Thymus (tissue), 11 donors: ENCODE measurements around the gene ZC2HC1B. TPM values are rescaled to one million over a fixed set of nuclear protein-coding genes. Genes with fewer than 3 reads are reported as not detected.

Experiments used
- DNase-seq, 9 donors: peaks; one replicate each; pipeline ENCODE4 v3.0.0-alpha.2; 2013; ENCODE audit warnings: low spot score in 9 of 9, low read depth in 6 of 9, missing footprints in 1 of 9
- H3K27ac ChIP-seq, 2 donors: one replicate each; pipeline ENCODE4 v1.5.1; 2013; ENCODE audit warnings: control low read depth in 1 of 2, low read depth in 1 of 2, low read length in 1 of 2, mild to moderate bottlenecking in 1 of 2, moderate library complexity in 1 of 2
- H3K27me3 ChIP-seq, 2 donors: one replicate each; pipeline ENCODE4 v1.5.1; 2013; ENCODE audit warnings: low read length in 1 of 2; ENCODE audit not compliant: control insufficient read depth in 2 of 2, insufficient read depth in 1 of 2
- H3K36me3 ChIP-seq, 2 donors: one replicate each; pipeline ENCODE4 v1.5.1; 2013; ENCODE audit warnings: low read length in 1 of 2, mild to moderate bottlenecking in 1 of 2, moderate library complexity in 1 of 2; ENCODE audit not compliant: control insufficient read depth in 2 of 2, insufficient read depth in 2 of 2
- H3K4me1 ChIP-seq, 2 donors: one replicate each; pipeline ENCODE4 v1.5.1; 2013; ENCODE audit warnings: low read length in 2 of 2; ENCODE audit not compliant: control insufficient read depth in 2 of 2, insufficient read depth in 2 of 2
- H3K4me3 ChIP-seq, 2 donors: one replicate each; pipeline ENCODE4 v1.5.1; 2013; ENCODE audit warnings: low read length in 2 of 2, control low read depth in 1 of 2, mild to moderate bottlenecking in 1 of 2
- H3K9me3 ChIP-seq, 2 donors: one replicate each; pipeline ENCODE4 v1.5.1; 2013; ENCODE audit warnings: low read length in 1 of 2, mild to moderate bottlenecking in 1 of 2; ENCODE audit not compliant: control insufficient read depth in 2 of 2, insufficient read depth in 1 of 2
- WGBS: extraction: QIAGEN DNeasy Blood & Tissue Kit; methylation state at CpG from one replicate; pipeline ENCODE4 v1.1.7; 2013; 5-methylcytosine and 5-hydroxymethylcytosine counted together
- polyA plus RNA-seq: library from polyadenylated mRNA; stranded (reverse); fragments of 200-250 nt; gene quantifications from one replicate; pipeline ENCODE4 v1.2.3, GENCODE V29; 2013
- total RNA-seq: library from RNA; stranded (reverse); fragments of 120-200 nt; gene quantifications from one replicate; pipeline ENCODE4 v1.2.4, GENCODE V29; 2013
- donor health status: healthy.

Gene ZC2HC1B
- total and polyA plus RNA-seq, 2 donors: 0.21 TPM; not detected in 1

GRCh38 chr6:143961886-143962878 lies 97.9 kb downstream of the ZC2HC1B start:
- no peak overlapping the region for H3K4me3 ChIP-seq
- DNase-seq: no peak
- H3K4me1 ChIP-seq: no peaks in the 10 kb centered on the region
- H3K36me3 ChIP-seq: no peaks in the 10 kb centered on the region
- WGBS: 95% methylated on average over 12 of the region's 12 CpGs
- no peaks in the 10 kb centered on the region for H3K9me3 ChIP-seq
- no peak overlapping the region for H3K27ac ChIP-seq
- H3K27me3 ChIP-seq: no peaks in the 10 kb centered on the region

- WGBS: 89% methylated on average over 7 of the region's 7 CpGs
These were observed 99.1 kb downstream of the ZC2HC1B start for GRCh38 chr6:143963158-143963919.

DNA sequence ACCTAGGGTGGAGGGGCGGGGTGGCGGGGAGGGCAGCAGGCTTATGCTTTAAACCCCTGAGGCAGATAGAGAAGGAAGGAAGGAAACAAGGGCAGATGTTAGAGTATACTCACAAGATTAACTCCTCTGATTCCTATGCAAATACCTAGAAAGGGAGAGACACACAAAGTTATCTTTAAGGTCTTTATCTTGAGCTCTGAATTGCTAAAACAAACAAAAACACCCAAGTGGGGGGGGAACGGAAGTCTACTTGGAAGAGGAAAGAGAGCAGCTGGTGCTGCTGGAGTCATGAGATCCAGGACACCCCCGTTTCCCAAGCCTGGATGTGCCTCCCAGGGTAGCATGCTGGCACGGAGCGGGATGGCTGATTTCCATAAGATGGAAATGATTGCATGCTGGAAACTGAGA lies 100.4 kb downstream of the ZC2HC1B start:
- no peak overlapping the region for H3K27ac ChIP-seq
- H3K36me3 ChIP-seq: no peaks in the 10 kb centered on the region
- H3K4me3 ChIP-seq: no peak overlapping the region
- WGBS: 96% methylated on average over 6 of the region's 6 CpGs
- H3K9me3 ChIP-seq: no peaks in the 10 kb centered on the region
- H3K27me3 ChIP-seq: no peaks in the 10 kb centered on the region
- H3K4me1 ChIP-seq: peaks cover 0 to 3% of the 10 kb centered on the region in 2 donors
- no peak for DNase-seq

More at GRCh38 chr6:143963158-143963919, 99.1 kb downstream of the ZC2HC1B start:
- no peak overlapping the region for H3K4me3 ChIP-seq
- H3K36me3 ChIP-seq: no peaks in the 10 kb centered on the region
- DNase-seq: no peak
- H3K27me3 ChIP-seq: no peaks in the 10 kb centered on the region
- H3K9me3 ChIP-seq: no peaks in the 10 kb centered on the region
- H3K4me1 ChIP-seq: no peaks in the 10 kb centered on the region
- no peak overlapping the region for H3K27ac ChIP-seq

- H3K27me3 ChIP-seq: no peaks in the 10 kb centered on the region
- 88% methylated on average over 6 of the region's 6 CpGs for WGBS
- no peaks in the 10 kb centered on the region for H3K36me3 ChIP-seq
- no peak overlapping the region for H3K4me3 ChIP-seq
- H3K9me3 ChIP-seq: no peaks in the 10 kb centered on the region
- DNase-seq: no peak
- no peak overlapping the region for H3K27ac ChIP-seq
- H3K4me1 ChIP-seq: peaks cover 0 to 3% of the 10 kb centered on the region in 2 donors
These were observed 101.4 kb downstream of the ZC2HC1B start for GRCh38 chr6:143965503-143966171.

DNA sequence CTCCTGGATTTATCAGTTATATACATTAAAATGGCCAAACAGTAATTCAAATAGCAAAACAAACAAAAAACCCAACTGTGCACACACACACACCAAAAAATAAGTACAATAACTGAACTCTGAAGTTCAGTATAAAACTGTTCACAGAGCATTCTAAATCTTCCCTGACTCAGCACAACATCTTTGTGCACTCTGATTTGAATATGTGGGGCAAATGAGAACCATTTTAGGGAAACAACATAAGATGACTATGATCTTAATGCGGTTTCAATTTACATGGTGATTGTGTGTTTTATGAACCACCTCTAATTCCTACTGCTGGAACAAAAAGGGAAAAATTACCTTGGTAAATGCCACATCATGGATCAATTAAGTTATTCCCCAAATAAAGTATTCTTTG lies 102.0 kb downstream of the ZC2HC1B start:
- no peaks in the 10 kb centered on the region for H3K9me3 ChIP-seq
- no peak overlapping the region for H3K4me3 ChIP-seq
- 93% methylated on average over 1 of the region's 1 CpG for WGBS
- no peaks in the 10 kb centered on the region for H3K27me3 ChIP-seq
- no peaks in the 10 kb centered on the region for H3K36me3 ChIP-seq
- no peak for DNase-seq
- no peak overlapping the region for H3K27ac ChIP-seq
- H3K4me1 ChIP-seq: peaks cover 0 to 3% of the 10 kb centered on the region in 2 donors

GRCh38 chr6:143967706-143968376 lies 103.6 kb downstream of the ZC2HC1B start:
- Histone ChIP-seq H3K36me3 (no peaks in the 10 kb centered on the region), H3K4me1 (peaks cover 0 to 3% of the 10 kb centered on the region in 2 donors), H3K27ac (no peak overlapping the region), H3K9me3 (no peaks in the 10 kb centered on the region), H3K27me3 (no peaks in the 10 kb centered on the region), H3K4me3 (no peak overlapping the region)
- no peak for DNase-seq
- 95% methylated on average over 5 of the region's 5 CpGs for WGBS

DNA sequence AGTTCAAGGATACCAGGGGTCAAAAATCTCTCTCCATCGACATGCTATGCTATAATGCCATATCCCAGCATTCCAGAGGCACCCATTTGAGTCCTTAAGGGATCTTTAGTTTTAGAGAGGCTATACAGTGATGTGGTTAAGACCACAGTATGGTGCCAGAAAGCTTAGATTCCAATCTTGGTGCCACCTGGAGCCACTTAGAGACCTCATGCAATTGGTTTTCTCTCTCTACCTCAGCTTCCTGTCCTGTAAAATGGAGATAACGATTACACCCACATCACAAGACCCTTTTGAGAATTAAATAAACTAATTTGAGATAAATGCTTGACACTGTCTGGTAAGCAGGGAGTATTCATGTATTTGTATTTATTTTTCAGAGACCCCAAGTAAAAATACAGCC lies 104.8 kb downstream of the ZC2HC1B start:
- Histone ChIP-seq H3K4me3 (no peak overlapping the region), H3K9me3 (no peaks in the 10 kb centered on the region), H3K27me3 (no peaks in the 10 kb centered on the region), H3K36me3 (no peaks in the 10 kb centered on the region), H3K4me1 (peaks cover 0 to 3% of the 10 kb centered on the region in 2 donors), H3K27ac (no peak overlapping the region)
- WGBS: 55% methylated on average over 2 of the region's 2 CpGs
- peak in 2 of 9 donors; percentile 2 to 10 for DNase-seq

- no peak for DNase-seq
- H3K4me1 ChIP-seq: peaks cover 0 to 3% of the 10 kb centered on the region in 2 donors
- H3K36me3 ChIP-seq: no peaks in the 10 kb centered on the region
- H3K9me3 ChIP-seq: no peaks in the 10 kb centered on the region
- no peak overlapping the region for H3K27ac ChIP-seq
- 96% methylated on average over 6 of the region's 6 CpGs for WGBS
- no peaks in the 10 kb centered on the region for H3K27me3 ChIP-seq
- H3K4me3 ChIP-seq: no peak overlapping the region
These were observed 106.4 kb downstream of the ZC2HC1B start for GRCh38 chr6:143970456-143971218.
